Measurements from ENCODE around the gene SEC61B. TPM values are rescaled to one million over a fixed set of nuclear protein-coding genes. Genes with fewer than 3 reads are reported as not detected.

The SEC61B gene
- total and polyA plus RNA-seq, 2 donors (not counting 3 experiments of a cell fraction or from before 2014, with no cell fraction given) = 242 to 594 TPM

- Histone ChIP-seq H3K36me3 (ENCODE audit: control insufficient read depth in 2 of 2, extremely low read depth in 1 of 2, insufficient read depth in 2 of 2, low read length in 2 of 2) (no peaks in the 10 kb centered on the region), H3K4me2 (ENCODE audit: insufficient read depth, low read length) (no peak overlapping the region), H3K79me2 (ENCODE audit: control insufficient read depth, insufficient read depth, low read length) (no peaks in the 10 kb centered on the region), H4K20me1 (replicated peaks; ENCODE audit: control insufficient read depth, extremely low read depth, insufficient read depth, low read length) (no peaks in the 10 kb centered on the region), H3K4me3 (replicated peaks in 1 of 3; ENCODE audit: insufficient read depth in 1 of 3, low read depth in 1 of 3, low read length in 3 of 3) (no peak overlapping the region), H3K9ac (replicated peaks; ENCODE audit: extremely low read depth, insufficient read depth, low read length) (no peak overlapping the region), H3K27ac (ENCODE audit: insufficient read depth, low read depth, low read length) (no peak overlapping the region), H3K27me3 (ENCODE audit: control insufficient read depth in 2 of 2, insufficient read depth in 2 of 2, low read length in 2 of 2) (no peaks in the 10 kb centered on the region), H2AFZ (ENCODE audit: low read depth, low read length) (no peak overlapping the region), H3K9me1 (replicated peaks; ENCODE audit: control insufficient read depth, extremely low read depth, insufficient read depth, low read length) (no peaks in the 10 kb centered on the region), H3K4me1 (ENCODE audit: control insufficient read depth, extremely low read depth, insufficient read depth, low read length) (no peaks in the 10 kb centered on the region), H3K9me3 (replicated peaks; ENCODE audit: control insufficient read depth, insufficient read depth, low read length) (no peaks in the 10 kb centered on the region)
- CTCF ChIA-PET = interaction anchor here (1.7 to 2.3 kb wide), 3 partner anchors 8 to 54 kb away, joined by 5 to 33 read pairs (median 21); no protein-coding TSS in a partner anchor
- FAIRE-seq (no peak), DNase-seq (ENCODE audit: low read depth, low spot score) (no peak)
- TF ChIP-seq CTCF (IDR thresholded peaks at IDR 0.05; ENCODE audit: extremely low read depth in 1 of 2, insufficient read depth in 1 of 2, low read depth in 1 of 2, low read length in 2 of 2) (no peak), POLR2AphosphoS5 (IDR thresholded peaks at IDR 0.05; ENCODE audit: insufficient read depth, low read depth, low read length) (no peak), JUN (IDR thresholded peaks at IDR 0.05; ENCODE audit: borderline replicate concordance, insufficient read depth, insufficient read length, low read depth) (no peak), POLR2A (IDR thresholded peaks at IDR 0.05; ENCODE audit: low read depth, low read length) (no peak), MAX (IDR thresholded peaks at IDR 0.05; ENCODE audit: insufficient read depth, insufficient read length) (no peak), GATA2 (IDR thresholded peaks at IDR 0.05; ENCODE audit: insufficient read depth, insufficient read length, low read depth, low read length) (no peak), MYC (IDR thresholded peaks at IDR 0.05; ENCODE audit: low read depth, low read length) (no peak), EZH2 (IDR thresholded peaks at IDR 0.05; ENCODE audit: borderline replicate concordance, low read depth, low read length, severe bottlenecking) (no peak), FOS (IDR thresholded peaks at IDR 0.05; ENCODE audit: borderline replicate concordance, insufficient read depth, low read length) (no peak)
- POLR2A ChIA-PET = no interaction called here
- intact Hi-C loops (cut with micrococcal nuclease) (no loop called here), dilution Hi-C loops (cut with MboI; ENCODE audit: extremely low pct_ligation_motif_present, low sequenced_read_pairs) (no loop called here)
- BruUV-seq (replicated peaks) = no TSS peak
Observed at GRCh38 chr9:99239341-99240060, 17.4 kb downstream of the SEC61B start.

Data from endothelial cell of umbilical vein (primary cell).